Gastrocnemius medialis (tissue), 4 donors: ENCODE data around the gene TMEM218. TPM values are rescaled to one million over a fixed set of nuclear protein-coding genes. Genes with fewer than 3 reads are reported as not detected.

Experiments
- ATAC-seq, 2 donors: fragments of 150-250 bp; one replicate each; pipeline ENCODE4 v1.9.1; 2016
- DNase-seq, 2 donors: peaks; one replicate each; pipeline ENCODE4 v3.0.0-alpha.2; 2019
- H3K27ac ChIP-seq, 4 donors: fragments of 200-600 bp; sonication (generic); 1 replicate in 1 of 4; 2 replicates in 3 of 4; pipeline ENCODE4 v1.5.1; 2016 to 2018; ENCODE audit warnings: mild to moderate bottlenecking in 2 of 4, moderate library complexity in 1 of 4
- H3K27me3 ChIP-seq, 3 donors: fragments of 200-600 bp; sonication (generic) in 2 of 3; 1 replicate in 1 of 3; 2 replicates in 2 of 3; pipeline versions ENCODE4 v1.5.1 to v1.6.0; 2016 to 2019; ENCODE audit warnings: mild to moderate bottlenecking in 1 of 3, moderate library complexity in 1 of 3
- H3K36me3 ChIP-seq, 2 donors: fragments of 200-600 bp; sonication (generic) in 1 of 2; one replicate each; pipeline ENCODE4 v1.5.1; 2017 to 2018
- H3K4me1 ChIP-seq, 2 donors: fragments of 200-600 bp; sonication (generic) in 1 of 2; one replicate each; pipeline ENCODE4 v1.5.1; 2016 to 2017; ENCODE audit warnings: mild to moderate bottlenecking in 2 of 2
- H3K4me3 ChIP-seq, 4 donors: fragments of 200-600 bp; sonication (generic) in 3 of 4; 1 replicate in 1 of 4; 2 replicates in 3 of 4; pipeline ENCODE4 v1.5.1; 2016 to 2019; ENCODE audit warnings: mild to moderate bottlenecking in 2 of 4
- H3K9me3 ChIP-seq, 3 donors: fragments of 200-600 bp; sonication (generic) in 2 of 3; 1 replicate in 1 of 3; 2 replicates in 2 of 3; pipeline ENCODE4 v1.5.1; 2016 to 2019
- CTCF ChIP-seq, 5 experiments: fragments of 450-650 bp in 3 of 5; fragments of 200-600 bp in 2 of 5; sonication (generic) in 2 of 5; IDR thresholded peaks in 4 of 5; conservative IDR thresholded peaks in 1 of 5; 1 replicate in 4 of 5; 2 replicates in 1 of 5; pipeline ENCODE4 v1.5.1; 2016 to 2019; ENCODE audit warnings: antibody characterized with exemption in 5 of 5, mild to moderate bottlenecking in 3 of 5, moderate library complexity in 3 of 5
- POLR2A ChIP-seq, 2 donors: fragments of 450-650 bp; IDR thresholded peaks; one replicate each; pipeline ENCODE4 v1.6.1; 2017; ENCODE audit warnings: antibody characterized with exemption in 2 of 2, mild to moderate bottlenecking in 2 of 2, moderate library complexity in 2 of 2
- in situ Hi-C, 4 donors: fragments of 200-750 bp; cut with MboI; loops; one replicate each; pipeline versions ENCODE4 v1.15.0 to v1.8.0; 2017; ENCODE audit warnings: low sequenced_read_pairs in 4 of 4
- intact Hi-C: fragments of 100-400 bp; cut with DNase I; formaldehyde crosslinking; loops from one replicate; pipeline ENCODE4 v1.15.1; 2023; ENCODE audit warnings: low total_unique reads
- total RNA-seq, 4 donors: library from RNA; depleted of rRNA; stranded (reverse); fragments of >200 nt; gene quantifications; one replicate each; pipeline versions ENCODE4 v1.1.0 to v1.2.3, GENCODE V29; 2016

The TMEM218 gene
- total RNA-seq, 4 donors from 2014 or later: 6.3 to 11.2 (median 9.4) TPM

- DNase-seq (no peak), ATAC-seq (no peak)
- Histone ChIP-seq H3K36me3 (no peaks in the 10 kb centered on the region), H3K4me3 (no peak overlapping the region), H3K27me3 (peaks cover 0 to 22% (median 8%) of the 10 kb centered on the region in 3 donors), H3K27ac (no peak overlapping the region), H3K4me1 (no peaks in the 10 kb centered on the region), H3K9me3 (no peaks in the 10 kb centered on the region)
- TF ChIP-seq POLR2A (IDR thresholded peaks at IDR 0.05) (no peak), CTCF (IDR thresholded peaks at IDR 0.05 in 4 of 5, conservative IDR thresholded peaks at IDR 0.05 in 1 of 5) (no peak)
- intact Hi-C loops (no loop called here), in situ Hi-C loops (loop anchor here in 1 of 4 donors (25.0 kb wide), 1 partner anchor 170 kb away; the partner anchor contains the start of gene CCDC15)
These were observed 21.2 kb upstream of the TMEM218 start for GRCh38 chr11:125132596-125132995.

GRCh38 chr11:125132071-125132470 is 20.6 kb upstream of the TMEM218 start:
- no peak overlapping the region for H3K4me3 ChIP-seq
- ATAC-seq: no peak
- H3K36me3 ChIP-seq: no peaks in the 10 kb centered on the region
- in situ Hi-C loops: loop anchor here in 1 of 4 donors (25.0 kb wide), 1 partner anchor 170 kb away; the partner anchor contains the start of gene CCDC15
- H3K27me3 ChIP-seq: peaks cover 0 to 22% (median 8%) of the 10 kb centered on the region in 3 donors
- H3K4me1 ChIP-seq: no peaks in the 10 kb centered on the region
- TF ChIP-seq POLR2A (IDR thresholded peaks at IDR 0.05): no peak
- TF ChIP-seq CTCF (IDR thresholded peaks at IDR 0.05 in 4 of 5, conservative IDR thresholded peaks at IDR 0.05 in 1 of 5): no peak
- no peak overlapping the region for H3K27ac ChIP-seq
- DNase-seq: no peak
- no peaks in the 10 kb centered on the region for H3K9me3 ChIP-seq
- intact Hi-C loops: no loop called here

DNA sequence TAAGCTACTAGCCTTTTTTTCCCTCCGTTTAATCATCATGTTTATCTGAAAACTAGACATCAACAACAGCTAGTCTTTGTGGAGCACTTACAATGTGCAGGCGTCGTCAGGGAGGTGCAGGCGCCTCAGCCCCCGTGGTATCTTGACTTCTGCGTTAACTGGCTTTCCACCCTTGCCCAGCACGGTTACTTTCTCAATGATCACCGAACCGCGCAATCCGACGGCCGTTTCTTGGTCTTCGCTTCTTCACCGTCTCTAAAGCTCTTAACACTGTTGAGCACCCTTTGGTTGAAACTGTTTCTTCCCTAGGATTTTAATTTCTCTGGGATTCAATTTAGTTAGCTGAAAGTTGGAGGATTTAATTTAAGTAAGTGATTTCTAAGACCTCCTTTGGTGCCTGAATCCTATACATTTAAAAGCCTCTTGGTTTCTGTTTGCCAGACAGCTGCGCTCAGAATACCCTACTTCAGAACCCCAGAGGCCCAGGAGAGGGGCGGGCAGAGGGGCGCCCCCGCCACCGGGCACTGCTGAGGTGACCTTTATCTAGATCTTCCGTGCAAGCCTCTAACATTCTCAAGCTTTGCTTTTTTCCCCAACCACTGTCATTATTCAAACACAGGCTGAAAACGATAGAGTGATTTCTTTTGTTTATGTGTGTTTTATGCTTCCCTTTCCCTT is 18.0 kb upstream of the TMEM218 start:
- intact Hi-C loops (no loop called here), in situ Hi-C loops (loop anchor here in 1 of 4 donors (25.0 kb wide), 1 partner anchor 167 kb away; the partner anchor contains the start of gene CCDC15)
- TF ChIP-seq CTCF (IDR thresholded peaks at IDR 0.05 in 4 of 5, conservative IDR thresholded peaks at IDR 0.05 in 1 of 5) (no peak), POLR2A (IDR thresholded peaks at IDR 0.05) (no peak)
- Histone ChIP-seq H3K4me1 (no peaks in the 10 kb centered on the region), H3K4me3 (no peak overlapping the region), H3K9me3 (no peaks in the 10 kb centered on the region), H3K27me3 (peaks cover 5 to 22% (median 8%) of the 10 kb centered on the region in 3 donors), H3K27ac (no peak overlapping the region), H3K36me3 (no peaks in the 10 kb centered on the region)
- no peak for DNase-seq
- no peak for ATAC-seq

DNA sequence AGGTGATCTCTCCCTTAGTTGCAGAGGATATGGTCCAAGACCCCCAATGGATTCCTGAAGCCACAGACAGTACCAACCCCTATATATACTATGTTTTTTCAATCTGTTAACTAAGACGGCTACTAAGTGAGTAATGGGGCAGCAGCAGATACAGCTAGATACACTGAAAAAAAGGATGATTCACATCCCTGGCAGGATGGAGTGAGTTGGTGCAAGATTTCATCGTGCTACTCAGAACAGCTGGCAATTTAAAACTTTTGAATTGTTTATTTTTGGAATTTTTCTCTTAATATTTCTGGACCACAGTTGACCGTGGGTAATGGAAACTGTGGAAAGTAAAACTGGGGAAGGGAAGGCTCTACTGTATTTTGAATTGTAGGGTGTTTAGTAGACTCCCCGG is 17.0 kb upstream of the TMEM218 start:
- DNase-seq: no peak
- Histone ChIP-seq H3K27me3 (peaks cover 5 to 22% (median 8%) of the 10 kb centered on the region in 3 donors), H3K4me3 (no peak overlapping the region), H3K9me3 (no peaks in the 10 kb centered on the region), H3K27ac (no peak overlapping the region), H3K4me1 (peaks cover 4 to 6% of the 10 kb centered on the region in 2 donors), H3K36me3 (no peaks in the 10 kb centered on the region)
- ATAC-seq: no peak
- TF ChIP-seq CTCF (IDR thresholded peaks at IDR 0.05 in 4 of 5, conservative IDR thresholded peaks at IDR 0.05 in 1 of 5): no peak
- no peak for TF ChIP-seq POLR2A (IDR thresholded peaks at IDR 0.05)
- in situ Hi-C loops (loop anchor here in 1 of 4 donors (25.0 kb wide), 1 partner anchor 166 kb away; the partner anchor contains the start of gene CCDC15), intact Hi-C loops (no loop called here)
